Thymus (tissue), 11 donors: Measurements from ENCODE around the gene UMPS. TPM values are rescaled to one million over a fixed set of nuclear protein-coding genes. Genes with fewer than 3 reads are reported as not detected.
A peak's percentile ranks its signal among the peaks of the same experiment; 100 is the strongest.

Source experiments
- DNase-seq, 9 donors: peaks; one replicate each; pipeline ENCODE4 v3.0.0-alpha.2; 2013; ENCODE audit warnings: low spot score in 9 of 9, low read depth in 6 of 9, missing footprints in 1 of 9
- H3K27ac ChIP-seq, 2 donors: one replicate each; pipeline ENCODE4 v1.5.1; 2013; ENCODE audit warnings: control low read depth in 1 of 2, low read depth in 1 of 2, low read length in 1 of 2, mild to moderate bottlenecking in 1 of 2, moderate library complexity in 1 of 2
- H3K27me3 ChIP-seq, 2 donors: one replicate each; pipeline ENCODE4 v1.5.1; 2013; ENCODE audit warnings: low read length in 1 of 2; ENCODE audit not compliant: control insufficient read depth in 2 of 2, insufficient read depth in 1 of 2
- H3K36me3 ChIP-seq, 2 donors: one replicate each; pipeline ENCODE4 v1.5.1; 2013; ENCODE audit warnings: low read length in 1 of 2, mild to moderate bottlenecking in 1 of 2, moderate library complexity in 1 of 2; ENCODE audit not compliant: control insufficient read depth in 2 of 2, insufficient read depth in 2 of 2
- H3K4me1 ChIP-seq, 2 donors: one replicate each; pipeline ENCODE4 v1.5.1; 2013; ENCODE audit warnings: low read length in 2 of 2; ENCODE audit not compliant: control insufficient read depth in 2 of 2, insufficient read depth in 2 of 2
- H3K4me3 ChIP-seq, 2 donors: one replicate each; pipeline ENCODE4 v1.5.1; 2013; ENCODE audit warnings: low read length in 2 of 2, control low read depth in 1 of 2, mild to moderate bottlenecking in 1 of 2
- H3K9me3 ChIP-seq, 2 donors: one replicate each; pipeline ENCODE4 v1.5.1; 2013; ENCODE audit warnings: low read length in 1 of 2, mild to moderate bottlenecking in 1 of 2; ENCODE audit not compliant: control insufficient read depth in 2 of 2, insufficient read depth in 1 of 2
- WGBS: extraction: QIAGEN DNeasy Blood & Tissue Kit; methylation state at CpG from one replicate; pipeline ENCODE4 v1.1.7; 2013; 5-methylcytosine and 5-hydroxymethylcytosine counted together
- polyA plus RNA-seq: library from polyadenylated mRNA; stranded (reverse); fragments of 200-250 nt; gene quantifications from one replicate; pipeline ENCODE4 v1.2.3, GENCODE V29; 2013
- total RNA-seq: library from RNA; stranded (reverse); fragments of 120-200 nt; gene quantifications from one replicate; pipeline ENCODE4 v1.2.4, GENCODE V29; 2013
- donor health status: healthy.

The UMPS gene
- total and polyA plus RNA-seq, 2 donors, result 17.6 to 27.6 TPM

DNA sequence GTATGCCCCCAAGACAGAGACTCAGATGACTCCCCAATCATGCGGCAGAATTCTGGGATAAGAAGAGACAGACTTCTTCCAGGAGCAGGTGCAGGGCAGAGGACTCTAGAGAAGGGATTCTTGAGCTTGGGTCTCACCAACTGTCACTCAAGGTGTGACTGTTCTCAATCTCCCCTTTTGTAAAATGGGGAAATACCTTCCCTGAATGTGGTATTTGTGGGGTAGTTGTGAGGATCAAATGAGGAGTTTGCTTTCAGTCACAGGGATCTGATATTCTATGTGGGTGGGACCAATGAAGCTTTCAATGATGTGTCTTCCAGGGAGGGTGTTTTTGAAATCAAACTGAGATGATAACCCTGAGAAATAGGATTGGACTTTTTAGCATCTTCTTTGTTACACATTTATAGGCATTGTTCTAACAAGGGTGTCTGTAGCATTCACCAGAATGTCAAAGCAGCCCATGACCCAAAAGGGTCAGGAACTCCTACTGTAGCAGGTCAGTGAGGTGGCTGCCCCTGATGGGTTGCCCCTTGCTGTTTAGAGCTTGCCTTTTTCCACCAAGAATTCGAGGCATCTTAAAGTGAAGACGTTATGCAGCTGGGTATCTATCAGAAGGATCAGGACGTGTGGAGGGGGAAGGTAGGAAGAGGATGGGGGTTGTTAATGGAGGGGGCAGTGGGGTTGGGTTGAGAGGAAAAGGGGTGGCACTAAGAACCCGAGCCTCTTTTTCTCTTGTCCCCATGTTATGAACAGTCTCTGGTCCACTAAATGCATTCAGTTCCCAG is 28.8 kb downstream of the UMPS start:
- WGBS, result 89% methylated on average over 5 of the region's 5 CpGs
- peaks cover 0 to 4% of the 10 kb centered on the region in 2 donors for H3K4me1 ChIP-seq
- DNase-seq, result no peak
- H3K36me3 ChIP-seq, result no peaks in the 10 kb centered on the region
- H3K9me3 ChIP-seq, result no peaks in the 10 kb centered on the region
- no peak overlapping the region for H3K4me3 ChIP-seq
- H3K27ac ChIP-seq, result no peak overlapping the region
- H3K27me3 ChIP-seq, result no peaks in the 10 kb centered on the region

DNA sequence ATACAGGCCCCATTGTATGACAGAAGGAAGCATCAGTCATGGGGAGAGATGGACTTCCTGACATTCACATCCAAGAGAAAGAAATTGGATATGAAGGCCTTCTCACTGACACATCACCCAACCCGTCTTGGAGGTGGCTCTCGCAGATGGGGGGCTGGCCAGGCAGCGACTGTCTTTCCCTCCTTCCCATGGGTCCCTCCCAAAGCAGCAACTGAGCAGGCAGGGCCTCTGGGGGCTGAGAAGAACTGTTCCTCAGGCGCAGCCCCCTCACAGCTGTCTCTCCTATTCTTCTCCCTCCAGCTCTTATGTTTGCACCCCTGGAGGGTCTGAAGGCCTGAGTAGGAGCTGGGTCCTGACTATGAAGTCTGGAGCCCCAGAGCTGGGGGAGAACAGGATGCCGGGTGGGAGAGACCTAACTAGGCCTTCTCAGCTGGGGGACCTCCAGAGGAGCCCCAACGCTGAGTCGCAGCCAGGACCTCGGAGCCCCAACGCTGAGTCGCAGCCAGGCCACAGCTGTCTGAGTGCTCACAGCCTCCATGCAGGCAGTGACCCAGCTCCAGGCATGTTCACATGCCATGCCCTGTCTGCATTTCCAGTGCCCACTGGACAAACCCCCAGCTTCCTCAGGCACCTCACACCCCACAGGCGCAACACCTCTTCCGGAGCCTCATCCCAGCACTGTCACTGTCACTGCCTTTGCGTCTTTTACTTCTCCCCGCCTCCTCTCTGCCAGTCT is 29.6 kb downstream of the UMPS start:
- Histone ChIP-seq H3K36me3 (no peaks in the 10 kb centered on the region), H3K27me3 (no peaks in the 10 kb centered on the region), H3K4me3 (no peak overlapping the region), H3K4me1 (peaks cover 0 to 4% of the 10 kb centered on the region in 2 donors), H3K9me3 (no peaks in the 10 kb centered on the region), H3K27ac (no peak overlapping the region)
- 95% methylated on average over 14 of the region's 14 CpGs for WGBS
- DNase-seq, result no peak

DNA sequence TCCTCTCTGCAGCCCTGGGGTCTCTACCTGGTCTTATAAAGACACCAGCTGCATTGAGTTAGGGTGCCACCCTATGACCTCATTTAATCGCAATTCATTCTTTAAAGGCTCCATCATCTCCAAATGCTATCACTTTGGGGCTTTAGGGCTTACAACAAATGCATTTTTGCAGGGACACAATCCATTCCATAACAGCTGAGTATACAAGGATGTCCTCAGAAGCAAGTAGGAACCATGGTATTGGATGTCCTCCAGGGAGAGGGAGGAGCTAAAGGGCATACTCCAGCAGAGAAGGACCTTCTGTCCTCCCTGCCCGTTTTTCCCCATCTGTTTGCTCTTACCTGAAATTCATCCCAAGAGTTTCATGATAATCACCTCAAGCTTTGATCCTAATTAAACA is 30.3 kb downstream of the UMPS start:
- DNase-seq, result no peak
- WGBS, result 75% methylated on average over 2 of the region's 2 CpGs

DNA sequence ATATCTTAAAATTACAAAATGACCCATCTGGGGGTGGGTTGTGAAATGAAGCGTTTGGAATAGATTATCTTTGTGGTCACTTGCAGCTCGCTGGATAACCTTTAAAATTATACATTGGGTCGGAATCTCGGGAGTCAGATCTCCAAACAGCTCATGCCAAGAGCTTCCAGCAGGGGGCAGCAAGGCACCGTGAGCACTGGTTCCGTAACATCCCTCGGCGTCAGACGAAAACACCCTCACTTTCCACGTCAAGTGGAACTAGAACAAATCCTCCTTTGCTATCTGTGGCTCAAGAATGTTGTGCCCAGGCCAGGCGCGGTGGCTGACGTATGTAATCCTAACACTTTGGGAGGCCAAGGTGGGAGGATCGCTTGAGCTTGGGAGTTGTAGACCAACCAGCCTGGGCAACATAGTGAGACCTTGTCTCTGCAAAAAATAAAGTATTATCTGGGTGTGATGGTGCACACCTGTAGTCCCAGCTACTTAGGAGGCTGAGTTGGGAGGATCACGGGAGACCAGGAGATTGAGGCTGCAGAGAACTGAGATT is 31.1 kb downstream of the UMPS start:
- Histone ChIP-seq H3K4me3 (no peak overlapping the region), H3K9me3 (no peaks in the 10 kb centered on the region), H3K27ac (no peak overlapping the region), H3K4me1 (peaks cover 0 to 4% of the 10 kb centered on the region in 2 donors), H3K36me3 (no peaks in the 10 kb centered on the region), H3K27me3 (no peaks in the 10 kb centered on the region)
- peak; percentile 44 to 86 (median 61) for DNase-seq
- WGBS, result 16% methylated on average over 15 of the region's 15 CpGs

More for the DNA sequence above, 30.3 kb downstream of the UMPS start:
- no peak overlapping the region for H3K27ac ChIP-seq
- H3K27me3 ChIP-seq, result no peaks in the 10 kb centered on the region
- no peaks in the 10 kb centered on the region for H3K36me3 ChIP-seq
- H3K9me3 ChIP-seq, result no peaks in the 10 kb centered on the region
- no peak overlapping the region for H3K4me3 ChIP-seq
- H3K4me1 ChIP-seq, result peaks cover 0 to 4% of the 10 kb centered on the region in 2 donors

DNA sequence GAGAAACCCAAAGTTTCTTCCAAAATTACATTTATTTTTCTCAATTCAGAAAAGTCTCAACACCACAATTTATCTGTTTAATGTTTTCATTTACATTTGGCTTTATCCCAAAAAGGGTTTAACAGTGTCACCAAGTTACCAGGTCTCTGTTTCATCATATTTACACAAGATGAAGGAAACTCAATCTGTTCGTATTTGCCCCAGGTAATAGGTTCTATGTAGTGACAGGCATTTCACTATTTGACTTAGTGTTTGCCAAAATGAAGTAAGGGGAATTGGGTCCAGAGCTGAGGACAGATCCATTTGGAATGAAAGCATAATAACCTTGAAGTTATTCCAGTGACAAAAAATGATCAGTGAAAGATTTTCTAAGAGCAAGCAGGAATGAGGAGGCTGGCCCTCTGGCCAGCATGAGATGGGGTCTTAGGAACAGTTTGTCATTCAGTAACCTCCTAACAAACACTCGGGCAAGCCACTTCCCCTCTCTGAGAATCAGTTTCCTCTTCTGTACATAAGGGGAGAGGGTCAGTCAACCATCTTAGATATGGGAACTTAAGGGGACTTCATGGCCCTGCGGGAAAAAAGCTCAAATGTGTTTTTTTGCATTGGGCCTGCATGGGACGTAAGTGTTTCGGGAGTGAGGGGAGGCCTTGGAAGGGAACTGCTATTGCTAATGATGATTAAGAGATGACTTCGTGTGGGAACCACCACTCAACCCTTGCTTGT is 31.8 kb downstream of the UMPS start:
- Histone ChIP-seq H3K36me3 (no peaks in the 10 kb centered on the region), H3K4me3 (no peak overlapping the region), H3K27ac (no peak overlapping the region), H3K4me1 (peaks cover 0 to 4% of the 10 kb centered on the region in 2 donors), H3K9me3 (no peaks in the 10 kb centered on the region), H3K27me3 (no peaks in the 10 kb centered on the region)
- no peak for DNase-seq
- 86% methylated on average over 6 of the region's 6 CpGs for WGBS

DNA sequence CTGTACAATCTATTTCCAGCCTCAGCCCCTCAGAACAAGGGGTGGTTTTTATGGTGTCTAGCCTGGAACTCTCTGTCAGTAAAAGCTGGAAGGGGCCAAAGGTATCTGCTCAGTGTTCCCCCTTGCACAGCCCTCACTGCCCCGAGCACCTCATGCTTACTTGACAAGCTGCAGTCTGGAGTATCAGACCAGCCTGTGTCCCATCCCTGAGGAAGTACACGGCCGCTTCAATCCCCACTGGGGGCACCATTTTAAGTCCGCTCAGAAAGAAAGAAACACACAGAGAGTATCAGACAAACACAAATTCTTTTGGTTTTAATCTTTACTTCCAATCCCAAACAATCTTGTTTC is 32.4 kb downstream of the UMPS start:
- WGBS, result 98% methylated on average over 4 of the region's 4 CpGs
- Histone ChIP-seq H3K27me3 (no peaks in the 10 kb centered on the region), H3K9me3 (no peaks in the 10 kb centered on the region), H3K27ac (no peak overlapping the region), H3K4me3 (no peak overlapping the region), H3K36me3 (no peaks in the 10 kb centered on the region), H3K4me1 (peaks cover 0 to 4% of the 10 kb centered on the region in 2 donors)
- no peak for DNase-seq

DNA sequence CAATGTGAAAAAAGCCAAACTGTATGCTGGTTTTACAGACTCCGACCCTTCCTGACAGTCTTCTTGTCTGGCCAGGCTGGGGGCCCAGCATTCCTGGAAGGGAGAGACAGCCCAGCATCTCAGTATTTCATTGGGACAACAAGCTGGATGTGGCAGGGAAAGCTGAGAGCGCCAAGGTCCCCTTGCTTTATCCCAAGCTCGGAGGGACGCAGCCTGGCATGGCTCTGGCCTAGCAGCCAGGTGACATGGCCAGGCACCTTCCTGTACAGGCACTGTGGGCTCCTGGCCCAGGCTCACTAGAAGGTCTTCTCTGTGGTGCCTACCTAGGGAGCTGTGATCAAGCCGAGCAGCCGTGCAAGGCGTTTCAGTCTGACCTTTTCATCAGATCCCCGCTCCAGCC is 33.0 kb downstream of the UMPS start:
- no peak overlapping the region for H3K27ac ChIP-seq
- no peak overlapping the region for H3K4me3 ChIP-seq
- H3K36me3 ChIP-seq, result no peaks in the 10 kb centered on the region
- H3K9me3 ChIP-seq, result no peaks in the 10 kb centered on the region
- DNase-seq, result no peak
- H3K4me1 ChIP-seq, result peaks cover 0 to 4% of the 10 kb centered on the region in 2 donors
- no peaks in the 10 kb centered on the region for H3K27me3 ChIP-seq
- whole genome bisulfite sequencing, result 97% methylated on average over 8 of the region's 8 CpGs

DNA sequence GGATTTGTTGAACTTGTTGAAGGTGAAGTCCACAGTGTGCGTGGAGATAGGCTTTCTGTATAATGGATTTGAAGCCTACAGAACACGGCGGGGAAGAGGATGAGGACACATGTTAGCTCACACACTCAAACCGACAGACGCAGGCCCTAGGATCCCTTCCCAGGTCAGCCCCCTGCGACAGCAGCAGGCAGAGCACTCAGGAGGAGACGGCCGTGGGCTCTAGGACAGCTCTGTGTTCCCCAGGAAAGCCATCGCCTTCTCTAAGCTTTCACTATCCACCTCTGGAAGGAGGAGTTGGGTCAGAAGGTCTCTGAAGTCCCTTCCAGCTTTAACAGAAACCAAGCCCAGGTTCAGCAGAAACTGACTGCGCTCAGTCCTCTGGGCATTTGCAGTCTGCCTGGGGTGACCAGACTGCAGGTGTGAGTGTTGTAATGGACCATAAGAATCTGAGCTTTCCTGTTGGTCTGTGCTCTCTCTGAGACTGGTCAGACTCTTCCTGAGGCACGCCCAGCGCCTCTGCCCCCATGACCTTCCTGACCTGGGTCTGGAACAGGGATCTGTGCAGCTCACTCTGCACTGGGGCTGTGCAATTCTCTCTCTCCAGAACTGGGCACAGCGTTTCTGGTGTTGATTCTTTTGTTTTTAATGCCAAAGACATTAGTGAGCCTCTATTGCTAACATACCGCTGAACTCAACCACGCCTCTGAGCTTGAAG is 33.5 kb downstream of the UMPS start:
- WGBS, result 97% methylated on average over 15 of the region's 15 CpGs
- Histone ChIP-seq H3K4me3 (no peak overlapping the region), H3K27ac (no peak overlapping the region), H3K36me3 (no peaks in the 10 kb centered on the region), H3K9me3 (no peaks in the 10 kb centered on the region), H3K4me1 (peaks cover 0 to 4% of the 10 kb centered on the region in 2 donors), H3K27me3 (no peaks in the 10 kb centered on the region)
- DNase-seq, result no peak
